Body of pancreas (tissue), 4 donors: ENCODE data around the gene DPH1.

Experiments
- CTCF ChIP-seq, 7 experiments: fragments of 450-650 bp in 4 of 7; fragments of 200-600 bp in 3 of 7; sonication (generic) in 3 of 7; IDR thresholded peaks; one replicate each; pipeline ENCODE4 v1.5.1; 2016 to 2019; ENCODE audit warnings: antibody characterized with exemption in 7 of 7
- POLR2A ChIP-seq, 3 donors: fragments of 450-650 bp; IDR thresholded peaks; one replicate each; pipeline ENCODE4 v1.6.1; 2016; ENCODE audit warnings: antibody characterized with exemption in 3 of 3, mild to moderate bottlenecking in 2 of 3

- TF ChIP-seq CTCF (IDR thresholded peaks at IDR 0.05) (no peak), POLR2A (IDR thresholded peaks at IDR 0.05) (no peak)
Observed at GRCh38 chr17:2015314-2015713, 14.6 kb upstream of the DPH1 start.
